HFF-Myc (cell line): ENCODE data around the gene MAN2C1.

ENCODE experiments used
- DNase-seq: peaks from one replicate; pipeline ENCODE4 v3.0.0-alpha.2; 2011; ENCODE audit warnings: low read depth; ENCODE audit errors: extremely low read depth
- H3K4me3 ChIP-seq: replicated peaks from 2 replicates; pipeline ENCODE4 v1.5.1; 2011; ENCODE audit warnings: low read depth, mild to moderate bottlenecking, control low read depth, low read length
- TF ChIP-seq, protein P1 (sequence below): IDR thresholded peaks from 2 replicates; pipeline ENCODE4 v1.5.1; 2012; ENCODE audit warnings: mild to moderate bottlenecking, low read depth, low read length, control low read depth; ENCODE audit errors: missing control alignments

The MAN2C1 gene

DNA sequence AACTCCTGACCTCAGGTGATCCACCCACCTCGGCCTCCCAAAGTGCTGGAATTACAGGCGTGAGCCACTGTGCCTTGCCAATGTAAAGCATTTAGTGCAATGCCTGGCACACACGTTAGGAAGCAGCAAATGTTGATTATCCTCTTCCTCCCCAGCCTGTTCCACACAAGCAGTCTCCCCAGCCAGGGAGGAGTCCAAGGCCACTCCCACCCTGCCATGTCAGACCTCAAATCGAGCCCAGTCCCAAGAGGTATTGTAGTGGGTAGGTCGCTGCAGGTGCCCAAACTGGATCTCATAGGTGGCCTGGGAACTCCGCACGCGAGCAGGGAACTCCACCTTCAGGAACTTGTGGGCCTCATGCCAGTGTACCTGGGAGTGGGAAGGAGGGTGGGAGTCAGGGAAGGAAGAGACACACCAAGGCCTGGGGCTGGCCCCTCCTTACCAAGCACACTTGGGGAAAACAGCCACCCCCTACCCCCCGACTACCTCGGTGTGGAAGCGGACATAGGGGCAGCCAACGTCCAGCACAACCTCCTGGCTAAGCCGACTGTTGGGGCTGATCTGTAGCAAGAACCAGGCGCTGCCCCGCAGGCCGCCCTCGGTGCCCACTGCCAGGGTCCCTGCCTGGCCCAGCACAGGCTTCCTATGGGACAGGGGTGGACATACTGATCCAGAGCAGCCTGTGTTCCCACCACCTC is 10.3 kb downstream of the MAN2C1 start:
- TF ChIP-seq, protein P1, sequence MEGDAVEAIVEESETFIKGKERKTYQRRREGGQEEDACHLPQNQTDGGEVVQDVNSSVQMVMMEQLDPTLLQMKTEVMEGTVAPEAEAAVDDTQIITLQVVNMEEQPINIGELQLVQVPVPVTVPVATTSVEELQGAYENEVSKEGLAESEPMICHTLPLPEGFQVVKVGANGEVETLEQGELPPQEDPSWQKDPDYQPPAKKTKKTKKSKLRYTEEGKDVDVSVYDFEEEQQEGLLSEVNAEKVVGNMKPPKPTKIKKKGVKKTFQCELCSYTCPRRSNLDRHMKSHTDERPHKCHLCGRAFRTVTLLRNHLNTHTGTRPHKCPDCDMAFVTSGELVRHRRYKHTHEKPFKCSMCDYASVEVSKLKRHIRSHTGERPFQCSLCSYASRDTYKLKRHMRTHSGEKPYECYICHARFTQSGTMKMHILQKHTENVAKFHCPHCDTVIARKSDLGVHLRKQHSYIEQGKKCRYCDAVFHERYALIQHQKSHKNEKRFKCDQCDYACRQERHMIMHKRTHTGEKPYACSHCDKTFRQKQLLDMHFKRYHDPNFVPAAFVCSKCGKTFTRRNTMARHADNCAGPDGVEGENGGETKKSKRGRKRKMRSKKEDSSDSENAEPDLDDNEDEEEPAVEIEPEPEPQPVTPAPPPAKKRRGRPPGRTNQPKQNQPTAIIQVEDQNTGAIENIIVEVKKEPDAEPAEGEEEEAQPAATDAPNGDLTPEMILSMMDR = no peak
- no peak for DNase-seq
- no peak overlapping the region for H3K4me3 ChIP-seq

DNA sequence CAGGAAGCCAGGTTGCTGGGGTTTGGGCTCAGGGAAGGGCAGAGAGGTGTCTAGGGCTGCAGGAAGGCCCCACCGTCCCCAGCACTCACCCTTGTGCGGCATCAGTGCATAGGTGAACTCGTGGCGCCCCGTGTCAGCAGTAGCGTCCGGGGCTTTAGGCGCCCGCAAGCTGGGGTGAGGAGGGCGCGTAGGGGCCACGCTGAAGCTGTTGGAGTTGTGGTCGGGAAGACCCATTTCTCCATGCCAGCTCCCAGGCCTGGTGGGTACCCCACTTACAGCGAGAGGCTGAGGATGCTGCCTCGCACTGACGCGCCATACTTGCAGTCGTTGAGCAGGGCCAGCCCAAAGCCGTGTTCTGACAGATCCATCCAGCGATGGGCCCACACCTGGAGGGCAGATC is 11.9 kb downstream of the MAN2C1 start:
- H3K4me3 ChIP-seq = no peak overlapping the region
- DNase-seq = no peak
- TF ChIP-seq, protein P1 = no peak

DNA sequence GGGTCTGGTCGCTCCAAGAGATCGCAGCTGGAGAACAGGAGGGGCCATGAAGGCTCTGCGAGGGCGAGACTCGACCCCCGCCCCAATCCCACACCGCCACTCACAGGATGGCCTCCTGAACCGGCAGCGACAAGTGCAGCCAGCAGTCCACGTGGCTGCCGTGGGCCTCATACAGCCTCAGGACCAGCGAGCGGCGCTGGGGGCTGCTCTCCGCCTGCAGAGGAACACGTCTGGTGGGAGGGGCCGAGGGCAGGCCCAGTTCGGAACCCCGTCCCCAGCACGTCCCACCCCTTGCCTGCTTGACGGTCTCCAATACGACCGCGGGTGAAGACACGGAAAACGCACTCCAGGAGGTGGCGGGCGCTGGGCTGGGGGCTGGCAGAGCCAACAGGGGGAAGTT is 12.4 kb downstream of the MAN2C1 start:
- no peak overlapping the region for H3K4me3 ChIP-seq
- TF ChIP-seq, protein P1 = no peak
- DNase-seq = no peak

DNA sequence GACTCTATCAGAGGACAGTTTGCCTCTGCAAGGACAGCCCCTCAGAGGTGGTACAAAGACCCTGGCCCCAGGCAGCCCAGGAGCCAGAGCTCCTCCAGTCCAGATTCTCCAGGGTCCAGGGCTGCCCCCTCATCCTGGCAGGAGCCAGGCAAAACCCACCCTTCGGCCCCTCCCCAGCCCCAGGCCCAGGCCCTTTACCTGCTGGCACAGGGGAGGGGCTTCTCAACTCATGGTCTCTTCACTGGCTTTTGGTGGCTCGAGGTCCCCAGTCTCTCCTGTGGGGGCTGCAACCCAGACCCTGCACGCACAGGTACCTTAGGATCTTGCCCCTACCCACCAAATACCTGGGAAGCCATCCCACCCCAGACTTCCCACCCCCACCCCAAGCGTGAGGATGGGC is 13.0 kb downstream of the MAN2C1 start:
- TF ChIP-seq, protein P1 = no peak
- DNase-seq = no peak
- no peak overlapping the region for H3K4me3 ChIP-seq

DNA sequence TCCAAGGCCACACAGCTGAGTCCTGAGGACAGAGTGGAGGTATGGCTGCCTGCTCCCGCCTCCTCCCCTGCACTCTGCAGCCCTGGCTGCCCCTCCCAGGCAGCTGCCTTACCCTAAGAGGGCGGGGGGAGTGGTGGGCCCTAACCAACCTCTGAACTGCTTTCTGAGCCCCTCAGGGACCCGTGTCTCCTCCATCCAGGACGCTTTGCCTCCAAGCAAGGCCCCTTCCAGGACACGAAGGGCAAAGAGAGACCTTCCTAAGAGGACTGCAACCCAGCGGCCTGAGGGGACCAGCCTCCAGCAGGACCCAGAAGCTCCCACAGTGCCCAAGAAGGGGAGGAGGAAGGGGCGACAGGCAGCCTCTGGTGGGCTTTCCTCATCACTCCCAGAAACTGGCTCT is 14.0 kb downstream of the MAN2C1 start:
- TF ChIP-seq, protein P1 = no peak
- H3K4me3 ChIP-seq = no peak overlapping the region
- DNase-seq = no peak

DNA sequence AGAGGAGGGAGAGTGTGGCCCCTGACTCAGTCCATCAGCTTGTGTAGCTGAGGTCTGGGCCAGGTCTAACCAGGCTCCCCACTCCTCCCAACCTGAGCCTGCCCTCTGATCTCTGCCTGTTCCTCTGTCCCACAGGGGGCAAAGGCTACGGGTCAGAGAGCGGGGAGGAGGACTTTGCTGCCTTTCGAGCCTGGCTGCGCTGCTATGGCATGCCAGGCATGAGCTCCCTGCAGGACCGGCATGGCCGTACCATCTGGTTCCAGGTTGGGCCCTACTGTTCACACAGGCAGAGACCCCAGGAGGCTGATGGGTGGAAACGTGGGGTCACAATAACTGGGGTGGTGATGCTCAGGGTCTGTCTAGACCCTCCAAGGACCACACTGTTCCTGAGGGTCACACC is 14.8 kb downstream of the MAN2C1 start:
- no peak for DNase-seq
- TF ChIP-seq, protein P1 = no peak
- H3K4me3 ChIP-seq = no peak overlapping the region
